Activated CD4-positive, alpha-beta T cell treated with anti-CD3 and anti-CD28 coated beads, Interleukin-2, Interleukin-4, amounts not matched to agents 100 ng/mL and 50 ng/mL, durations not matched to agents 16 hours and 8 hours (primary cell): ENCODE measurements around the gene CDK1.
"Not testable (repeated sequence)": the region's sequence is repeated elsewhere in the genome, so short reads cannot be mapped to it uniquely, and the experiment has no call there.

Source experiments
- DNase-seq: peaks from one replicate; pipeline ENCODE4 v3.0.0-alpha.2; 2020; ENCODE audit warnings: low spot score

The CDK1 gene

GRCh38 chr10:60816628-60817397 is 38.5 kb downstream of the CDK1 start:
- DNase-seq: peak; percentile 66

- no peak for DNase-seq
These were observed 39.1 kb downstream of the CDK1 start for GRCh38 chr10:60817398-60817805.

- no peak for DNase-seq
These were observed 40.0 kb downstream of the CDK1 start for GRCh38 chr10:60818134-60818770.

GRCh38 chr10:60819271-60819670 is 41.0 kb downstream of the CDK1 start:
- no peak for DNase-seq

GRCh38 chr10:60820093-60820754 is 41.9 kb downstream of the CDK1 start:
- DNase-seq: no peak

GRCh38 chr10:60821656-60822055 is 43.4 kb downstream of the CDK1 start:
- DNase-seq: no peak

- DNase-seq: no peak
These were observed 44.5 kb downstream of the CDK1 start for GRCh38 chr10:60822809-60823208.

- DNase-seq: no peak
These were observed 45.0 kb downstream of the CDK1 start for GRCh38 chr10:60823324-60823723.

- DNase-seq: no peak
These were observed 47.2 kb downstream of the CDK1 start for GRCh38 chr10:60825520-60825919.

GRCh38 chr10:60827791-60828488 is 49.7 kb downstream of the CDK1 start:
- no peak for DNase-seq

- no peak for DNase-seq
These were observed 50.2 kb downstream of the CDK1 start for GRCh38 chr10:60828489-60828852.

- DNase-seq: not testable (repeated sequence)
These were observed 53.9 kb downstream of the CDK1 start for GRCh38 chr10:60832136-60832535.

- no peak for DNase-seq
These were observed 56.1 kb downstream of the CDK1 start for GRCh38 chr10:60834401-60834800.

- no peak for DNase-seq
These were observed 56.8 kb downstream of the CDK1 start for GRCh38 chr10:60835049-60835448.

- not testable (repeated sequence) for DNase-seq
These were observed 62.9 kb downstream of the CDK1 start for GRCh38 chr10:60841227-60841626.

GRCh38 chr10:60842694-60843093 is 64.4 kb downstream of the CDK1 start:
- no peak for DNase-seq
